IPS DF 4.7 (cell line): ENCODE results near the gene SORCS2.

Source experiments
- DNase-seq: peaks from one replicate; pipeline ENCODE4 v3.0.0-alpha.2; 2013; ENCODE audit warnings: low spot score; ENCODE audit errors: extremely low read depth

Gene SORCS2

GRCh38 chr4:7185487-7186030 is 6.8 kb upstream of the SORCS2 start:
- DNase-seq, result no peak

- DNase-seq, result no peak
These were observed 6.3 kb upstream of the SORCS2 start for GRCh38 chr4:7186031-7186430.

- DNase-seq, result no peak
These were observed 5.7 kb upstream of the SORCS2 start for GRCh38 chr4:7186516-7187167.

GRCh38 chr4:7187168-7187535 is 5.2 kb upstream of the SORCS2 start:
- no peak for DNase-seq

- no peak for DNase-seq
These were observed 4.6 kb upstream of the SORCS2 start for GRCh38 chr4:7187691-7188090.

GRCh38 chr4:7189066-7189465 is 3.3 kb upstream of the SORCS2 start:
- DNase-seq, result no peak

GRCh38 chr4:7189475-7190277 is 2.7 kb upstream of the SORCS2 start:
- no peak for DNase-seq

GRCh38 chr4:7190278-7190594 is 2.1 kb upstream of the SORCS2 start:
- DNase-seq, result no peak

GRCh38 chr4:7190691-7191545 is 1.4 kb upstream of the SORCS2 start:
- DNase-seq, result no peak

GRCh38 chr4:7191546-7192251 is 639 bp upstream of the SORCS2 start:
- no peak for DNase-seq

GRCh38 chr4:7193030-7193958 is 956 bp downstream of the SORCS2 start:
- no peak for DNase-seq

GRCh38 chr4:7194251-7195140 is 2.2 kb downstream of the SORCS2 start:
- DNase-seq, result no peak

- DNase-seq, result no peak
These were observed 2.8 kb downstream of the SORCS2 start for GRCh38 chr4:7195141-7195515.

- no peak for DNase-seq
These were observed 3.4 kb downstream of the SORCS2 start for GRCh38 chr4:7195546-7196287.

- no peak for DNase-seq
These were observed 3.9 kb downstream of the SORCS2 start for GRCh38 chr4:7196288-7196651.

GRCh38 chr4:7196736-7197135 is 4.4 kb downstream of the SORCS2 start:
- DNase-seq, result no peak

GRCh38 chr4:7197910-7198309 is 5.6 kb downstream of the SORCS2 start:
- DNase-seq, result no peak

GRCh38 chr4:7198440-7199128 is 6.2 kb downstream of the SORCS2 start:
- no peak for DNase-seq
